NCI-H1436 (cell line): Measurements from ENCODE around the gene SPINK5.
"Not testable (repeated sequence)": the region's sequence is repeated elsewhere in the genome, so short reads cannot be mapped to it uniquely, and the experiment has no call there.

Experiments used
- DNase-seq: peaks from one replicate; lab custom pipeline; 2025; lab: John Stamatoyannopoulos, UW

The SPINK5 gene

GRCh38 chr5:148063861-148064260, at the start of gene SPINK5:
SPINK5 (plus strand) TSS chr5:148063980; CDS start chr5:148064045, 65 bp downstream.
- DNase-seq = no peak

GRCh38 chr5:148014276-148014675, 49.5 kb upstream of the SPINK5 start:
- DNase-seq = no peak

GRCh38 chr5:148020257-148020988, 43.4 kb upstream of the SPINK5 start:
- DNase-seq = no peak

- DNase-seq = no peak
These were observed 36.3 kb upstream of the SPINK5 start for GRCh38 chr5:148027505-148027904.

GRCh38 chr5:148029131-148029530, 34.6 kb upstream of the SPINK5 start:
- DNase-seq = no peak

- DNase-seq = no peak
These were observed 30.6 kb upstream of the SPINK5 start for GRCh38 chr5:148033134-148033533.

- DNase-seq = no peak
These were observed 28.1 kb upstream of the SPINK5 start for GRCh38 chr5:148035676-148036075.

- no peak for DNase-seq
These were observed 20.9 kb upstream of the SPINK5 start for GRCh38 chr5:148042881-148043280.

- DNase-seq = no peak
These were observed 20.1 kb upstream of the SPINK5 start for GRCh38 chr5:148043705-148044104.

GRCh38 chr5:148055160-148055559, 8.6 kb upstream of the SPINK5 start:
- not testable (repeated sequence) for DNase-seq

- DNase-seq = no peak
These were observed 3.5 kb upstream of the SPINK5 start for GRCh38 chr5:148060309-148060708.

- DNase-seq = no peak
These were observed 2.9 kb upstream of the SPINK5 start for GRCh38 chr5:148060881-148061280.

- DNase-seq = no peak
These were observed 6.8 kb downstream of the SPINK5 start for GRCh38 chr5:148070621-148071020.

- DNase-seq = no peak
These were observed 8.4 kb downstream of the SPINK5 start for GRCh38 chr5:148072207-148072606.

- DNase-seq = no peak
These were observed 11.7 kb downstream of the SPINK5 start for GRCh38 chr5:148075529-148075928.

GRCh38 chr5:148083203-148083602, 19.4 kb downstream of the SPINK5 start:
- DNase-seq = no peak

- DNase-seq = no peak
These were observed 20.5 kb downstream of the SPINK5 start for GRCh38 chr5:148084269-148084668.

- DNase-seq = no peak
These were observed 21.5 kb downstream of the SPINK5 start for GRCh38 chr5:148085310-148085709.

GRCh38 chr5:148085977-148086705, 22.4 kb downstream of the SPINK5 start:
- no peak for DNase-seq

GRCh38 chr5:148090146-148090772, 26.5 kb downstream of the SPINK5 start:
- no peak for DNase-seq

GRCh38 chr5:148090773-148091250, 27.0 kb downstream of the SPINK5 start:
- DNase-seq = no peak

GRCh38 chr5:148091991-148092964, 28.5 kb downstream of the SPINK5 start:
- DNase-seq = no peak
